C4-2B (cell line): ENCODE data around the gene ZDHHC14.

ENCODE experiments used
- H3K27ac ChIP-seq: fragments of 450-650 bp; 2 replicates; pipeline ENCODE4 v1.5.1; 2017
- CTCF ChIP-seq: fragments of 450-650 bp; conservative IDR thresholded peaks from 2 replicates; pipeline ENCODE4 v1.5.1; 2017; ENCODE audit warnings: mild to moderate bottlenecking
- ZFX ChIP-seq: fragments of 450-650 bp; IDR thresholded peaks from 2 replicates; pipeline ENCODE4 v1.6.1; 2017

Gene ZDHHC14

GRCh38 chr6:157343732-157344131, 37.3 kb upstream of the ZDHHC14 start:
- TF ChIP-seq CTCF (no peak), ZFX (no peak)
- H3K27ac ChIP-seq, result no peak overlapping the region

- no peak for TF ChIP-seq ZFX
- no peak for TF ChIP-seq CTCF
- H3K27ac ChIP-seq, result no peak overlapping the region
Observed at GRCh38 chr6:157346373-157346772, 34.6 kb upstream of the ZDHHC14 start.

- TF ChIP-seq CTCF, result no peak
- TF ChIP-seq ZFX, result no peak
Observed at GRCh38 chr6:157358287-157358686, 22.7 kb upstream of the ZDHHC14 start.

GRCh38 chr6:157361886-157362285, 19.1 kb upstream of the ZDHHC14 start:
- no peak overlapping the region for H3K27ac ChIP-seq
- no peak for TF ChIP-seq ZFX
- TF ChIP-seq CTCF, result no peak

More at GRCh38 chr6:157358287-157358686, 22.7 kb upstream of the ZDHHC14 start:
- no peak overlapping the region for H3K27ac ChIP-seq

GRCh38 chr6:157364705-157365104, 16.3 kb upstream of the ZDHHC14 start:
- TF ChIP-seq ZFX, result no peak
- no peak for TF ChIP-seq CTCF
- H3K27ac ChIP-seq, result no peak overlapping the region

GRCh38 chr6:157366648-157367047, 14.3 kb upstream of the ZDHHC14 start:
- TF ChIP-seq CTCF (no peak), ZFX (no peak)

GRCh38 chr6:157368359-157369049, 12.5 kb upstream of the ZDHHC14 start:
- no peak overlapping the region for H3K27ac ChIP-seq
- no peak for TF ChIP-seq CTCF
- TF ChIP-seq ZFX, result no peak

More at GRCh38 chr6:157366648-157367047, 14.3 kb upstream of the ZDHHC14 start:
- H3K27ac ChIP-seq, result no peak overlapping the region
